Esophagus squamous epithelium (tissue), 4 donors: ENCODE data around the gene PROB1.

Experiments
- POLR2A ChIP-seq, 4 donors: fragments of 450-650 bp; IDR thresholded peaks; one replicate each; pipeline ENCODE4 v1.6.1; 2017; ENCODE audit warnings: antibody characterized with exemption in 4 of 4, mild to moderate bottlenecking in 4 of 4, moderate library complexity in 3 of 4
- TF ChIP-seq, protein P1 (sequence below), 6 experiments: fragments of 450-650 bp in 4 of 6; fragments of 200-600 bp in 2 of 6; sonication (generic) in 2 of 6; IDR thresholded peaks; one replicate each; pipeline ENCODE4 v1.5.1; 2016 to 2019; ENCODE audit warnings: antibody characterized with exemption in 6 of 6, mild to moderate bottlenecking in 4 of 6, moderate library complexity in 4 of 6

GRCh38 chr5:139389701-139390638 is 4.9 kb downstream of the PROB1 start, which contains the start of gene MZB1:
- TF ChIP-seq POLR2A (IDR thresholded peaks at IDR 0.05), result peak in 1 of 4 donors; percentile 52
- TF ChIP-seq, protein P1, sequence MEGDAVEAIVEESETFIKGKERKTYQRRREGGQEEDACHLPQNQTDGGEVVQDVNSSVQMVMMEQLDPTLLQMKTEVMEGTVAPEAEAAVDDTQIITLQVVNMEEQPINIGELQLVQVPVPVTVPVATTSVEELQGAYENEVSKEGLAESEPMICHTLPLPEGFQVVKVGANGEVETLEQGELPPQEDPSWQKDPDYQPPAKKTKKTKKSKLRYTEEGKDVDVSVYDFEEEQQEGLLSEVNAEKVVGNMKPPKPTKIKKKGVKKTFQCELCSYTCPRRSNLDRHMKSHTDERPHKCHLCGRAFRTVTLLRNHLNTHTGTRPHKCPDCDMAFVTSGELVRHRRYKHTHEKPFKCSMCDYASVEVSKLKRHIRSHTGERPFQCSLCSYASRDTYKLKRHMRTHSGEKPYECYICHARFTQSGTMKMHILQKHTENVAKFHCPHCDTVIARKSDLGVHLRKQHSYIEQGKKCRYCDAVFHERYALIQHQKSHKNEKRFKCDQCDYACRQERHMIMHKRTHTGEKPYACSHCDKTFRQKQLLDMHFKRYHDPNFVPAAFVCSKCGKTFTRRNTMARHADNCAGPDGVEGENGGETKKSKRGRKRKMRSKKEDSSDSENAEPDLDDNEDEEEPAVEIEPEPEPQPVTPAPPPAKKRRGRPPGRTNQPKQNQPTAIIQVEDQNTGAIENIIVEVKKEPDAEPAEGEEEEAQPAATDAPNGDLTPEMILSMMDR (IDR thresholded peaks at IDR 0.05), result no peak
